ENCODE results near the gene ZNF827.

The ZNF827 gene

GRCh38 chr4:145938618-145939440, at the start of gene ZNF827:
TSS of gene ZNF827 (minus strand) at chr4:145938823. CDS start at chr4:145938407, 416 bp downstream.
- H3K79me2 ChIP-seq (ENCODE audit: insufficient read depth, low read length) = peaks cover 42% of the 10 kb centered on the region
- H3K27ac ChIP-seq (ENCODE audit: low read depth, low read length) = peak within 1 kb of the TSS; percentile 87
- no peaks in the 10 kb centered on the region for H4K20me1 ChIP-seq (ENCODE audit: low read depth, low read length)
- peak within 1 kb of the TSS; percentile 75 for H2AFZ ChIP-seq (ENCODE audit: low read depth, low read length, severe bottlenecking)
- H3K27me3 ChIP-seq (ENCODE audit: low read length) = no peaks in the 10 kb centered on the region
- TF ChIP-seq EZH2phosphoT487 (conservative IDR thresholded peaks at IDR 0.05; ENCODE audit: low read length) = no peak
- no peak for TF ChIP-seq CTCF (IDR thresholded peaks at IDR 0.05; ENCODE audit: insufficient read depth, low read length, poor library complexity, severe bottlenecking)
- no peaks in the 10 kb centered on the region for H3K9me2 ChIP-seq (replicated peaks; ENCODE audit: insufficient read depth, low read length)
- peak within 1 kb of the TSS; percentile 99 for H3K9ac ChIP-seq (ENCODE audit: low read length)
- no peaks in the 10 kb centered on the region for H3K36me3 ChIP-seq (ENCODE audit: low read length)
- no peaks in the 10 kb centered on the region for H3K9me3 ChIP-seq (ENCODE audit: insufficient read depth, low read length)
- H3F3A ChIP-seq (ENCODE audit: insufficient read depth) = peaks cover 27% of the 10 kb centered on the region
- peak within 1 kb of the TSS; percentile 99 for H3K4me3 ChIP-seq (ENCODE audit: insufficient read depth, low read length, poor library complexity, severe bottlenecking)
- H3K4me2 ChIP-seq (ENCODE audit: low read depth, low read length, poor library complexity, severe bottlenecking) = peak within 1 kb of the TSS; percentile 82

GRCh38 chr4:145984563-145984962, 45.9 kb upstream of the ZNF827 start:
- no peaks in the 10 kb centered on the region for H3K79me2 ChIP-seq (ENCODE audit: insufficient read depth, low read length)
- H3K9me3 ChIP-seq (ENCODE audit: insufficient read depth, low read length) = no peaks in the 10 kb centered on the region
- no peaks in the 10 kb centered on the region for H3K9me2 ChIP-seq (replicated peaks; ENCODE audit: insufficient read depth, low read length)
- H3K27ac ChIP-seq (ENCODE audit: low read depth, low read length) = no peak overlapping the region
- TF ChIP-seq EZH2phosphoT487 (conservative IDR thresholded peaks at IDR 0.05; ENCODE audit: low read length) (no peak), CTCF (IDR thresholded peaks at IDR 0.05; ENCODE audit: insufficient read depth, low read length, poor library complexity, severe bottlenecking) (no peak)
- no peaks in the 10 kb centered on the region for H3F3A ChIP-seq (ENCODE audit: insufficient read depth)
- H3K4me2 ChIP-seq (ENCODE audit: low read depth, low read length, poor library complexity, severe bottlenecking) = no peak overlapping the region
- no peaks in the 10 kb centered on the region for H3K27me3 ChIP-seq (ENCODE audit: low read length)
- no peak overlapping the region for H3K4me3 ChIP-seq (ENCODE audit: insufficient read depth, low read length, poor library complexity, severe bottlenecking)
- H3K36me3 ChIP-seq (ENCODE audit: low read length) = no peaks in the 10 kb centered on the region
- no peak overlapping the region for H2AFZ ChIP-seq (ENCODE audit: low read depth, low read length, severe bottlenecking)
- H4K20me1 ChIP-seq (ENCODE audit: low read depth, low read length) = no peaks in the 10 kb centered on the region
- H3K9ac ChIP-seq (ENCODE audit: low read length) = no peak overlapping the region

- H4K20me1 ChIP-seq (ENCODE audit: low read depth, low read length) = no peaks in the 10 kb centered on the region
- no peak for TF ChIP-seq EZH2phosphoT487 (conservative IDR thresholded peaks at IDR 0.05; ENCODE audit: low read length)
- no peak for TF ChIP-seq CTCF (IDR thresholded peaks at IDR 0.05; ENCODE audit: insufficient read depth, low read length, poor library complexity, severe bottlenecking)
- H3F3A ChIP-seq (ENCODE audit: insufficient read depth) = no peaks in the 10 kb centered on the region
- no peaks in the 10 kb centered on the region for H3K36me3 ChIP-seq (ENCODE audit: low read length)
- no peak overlapping the region for H2AFZ ChIP-seq (ENCODE audit: low read depth, low read length, severe bottlenecking)
- H3K4me2 ChIP-seq (ENCODE audit: low read depth, low read length, poor library complexity, severe bottlenecking) = no peak overlapping the region
- no peak overlapping the region for H3K9ac ChIP-seq (ENCODE audit: low read length)
- H3K4me3 ChIP-seq (ENCODE audit: insufficient read depth, low read length, poor library complexity, severe bottlenecking) = no peak overlapping the region
- no peak overlapping the region for H3K27ac ChIP-seq (ENCODE audit: low read depth, low read length)
- H3K9me2 ChIP-seq (replicated peaks; ENCODE audit: insufficient read depth, low read length) = no peaks in the 10 kb centered on the region
- no peaks in the 10 kb centered on the region for H3K79me2 ChIP-seq (ENCODE audit: insufficient read depth, low read length)
- H3K9me3 ChIP-seq (ENCODE audit: insufficient read depth, low read length) = no peaks in the 10 kb centered on the region
- H3K27me3 ChIP-seq (ENCODE audit: low read length) = no peaks in the 10 kb centered on the region
Observed at GRCh38 chr4:145982791-145983190, 44.2 kb upstream of the ZNF827 start.
